HUDEP-2 (cell line): ENCODE results near the gene ULK4.

Source experiments
- DNase-seq, 76 experiments: peaks; one replicate each; lab custom pipeline; 2025; ENCODE audit not compliant: unreplicated experiment in 76 of 76; lab: John Stamatoyannopoulos, UW

Gene ULK4

GRCh38 chr3:41243183-41243582 lies 718.7 kb downstream of the ULK4 start:
- no peak for DNase-seq

- DNase-seq, result no peak
Measured at GRCh38 chr3:41241800-41242571, 719.9 kb downstream of the ULK4 start.

- no peak for DNase-seq
Measured at GRCh38 chr3:41241161-41241560, 720.7 kb downstream of the ULK4 start.

- DNase-seq, result no peak
Measured at GRCh38 chr3:41239587-41239986, 722.3 kb downstream of the ULK4 start.

- DNase-seq, result no peak
Measured at GRCh38 chr3:41237907-41238306, 724.0 kb downstream of the ULK4 start.

GRCh38 chr3:41236228-41236627 lies 725.7 kb downstream of the ULK4 start:
- DNase-seq, result no peak

GRCh38 chr3:41234823-41235721 lies 726.8 kb downstream of the ULK4 start:
- no peak for DNase-seq

GRCh38 chr3:41224120-41224806 lies 737.6 kb downstream of the ULK4 start:
- no peak for DNase-seq

- no peak for DNase-seq
Measured at GRCh38 chr3:41223691-41224090, 738.2 kb downstream of the ULK4 start.

GRCh38 chr3:41223078-41223477 lies 738.8 kb downstream of the ULK4 start:
- DNase-seq, result no peak

- DNase-seq, result no peak
Measured at GRCh38 chr3:41222501-41222900, 739.4 kb downstream of the ULK4 start.

- no peak for DNase-seq
Measured at GRCh38 chr3:41222012-41222411, 739.9 kb downstream of the ULK4 start.

- DNase-seq, result no peak
Measured at GRCh38 chr3:41220906-41221677, 740.8 kb downstream of the ULK4 start.

GRCh38 chr3:41219424-41219823 lies 742.5 kb downstream of the ULK4 start:
- DNase-seq, result peak in 4 of 76 experiments; percentile 4 to 13 (median 5)

GRCh38 chr3:41216993-41217392 lies 744.9 kb downstream of the ULK4 start:
- DNase-seq, result no peak

GRCh38 chr3:41216422-41216821 lies 745.5 kb downstream of the ULK4 start:
- no peak for DNase-seq

- DNase-seq, result no peak
Measured at GRCh38 chr3:41213588-41213987, 748.3 kb downstream of the ULK4 start.

GRCh38 chr3:41212088-41212487 lies 749.8 kb downstream of the ULK4 start:
- no peak for DNase-seq

GRCh38 chr3:41210966-41211365 lies 750.9 kb downstream of the ULK4 start:
- DNase-seq, result no peak

- DNase-seq, result no peak
Measured at GRCh38 chr3:41209646-41210045, 752.3 kb downstream of the ULK4 start.
